GM23338 (cell line): ENCODE results near the gene CDKAL1. TPM values are rescaled to one million over a fixed set of nuclear protein-coding genes. Genes with fewer than 3 reads are reported as not detected.

ENCODE experiments used
- ATAC-seq: fragments of 200-7000 bp; cut with Tn5 transposase; 3 replicates; pipeline ENCODE4 v1.9.1; 2020
- DNase-seq: peaks from one replicate; pipeline ENCODE4 v3.0.0-alpha.2; 2015; ENCODE audit warnings: low spot score
- H2AFZ ChIP-seq: fragments of 200-600 bp; sonication (generic); 2 replicates; pipeline ENCODE4 v1.8.0; 2016; ENCODE audit warnings: antibody characterized with exemption, mild to moderate bottlenecking, moderate library complexity
- H3F3A ChIP-seq: fragments of 200-600 bp; sonication (generic); replicated peaks from 2 replicates; pipeline ENCODE4 v1.8.0; 2017; ENCODE audit warnings: antibody characterized with exemption, mixed run types, low read depth
- H3K27ac ChIP-seq: fragments of 200-600 bp; sonication (generic); 2 replicates; pipeline ENCODE4 v1.6.1; 2016; ENCODE audit warnings: low read depth
- H3K27me3 ChIP-seq: fragments of 200-600 bp; sonication (generic); 2 replicates; pipeline ENCODE4 v1.8.0; 2016; ENCODE audit warnings: mild to moderate bottlenecking, mixed run types, moderate library complexity; ENCODE audit not compliant: insufficient read depth
- H3K36me3 ChIP-seq: fragments of 200-600 bp; sonication (generic); 2 replicates; pipeline ENCODE4 v1.8.0; 2016; ENCODE audit warnings: mild to moderate bottlenecking; ENCODE audit not compliant: insufficient read depth
- H3K4me1 ChIP-seq: fragments of 200-600 bp; sonication (generic); 2 replicates; pipeline ENCODE4 v1.8.0; 2016; ENCODE audit warnings: mild to moderate bottlenecking, moderate library complexity; ENCODE audit not compliant: insufficient read depth
- H3K4me2 ChIP-seq: fragments of 200-600 bp; sonication (generic); 2 replicates; pipeline ENCODE4 v1.7.1; 2017; ENCODE audit warnings: mixed run types
- H3K4me3 ChIP-seq: fragments of 200-600 bp; sonication (generic); 2 replicates; pipeline ENCODE4 v1.6.1; 2016; ENCODE audit warnings: mixed run types
- H3K79me2 ChIP-seq: fragments of 200-600 bp; sonication (generic); replicated peaks from 2 replicates; pipeline ENCODE4 v1.8.0; 2017; ENCODE audit warnings: mild to moderate bottlenecking; ENCODE audit not compliant: insufficient read depth
- H3K9me2 ChIP-seq: fragments of 200-600 bp; sonication (generic); 2 replicates; pipeline ENCODE4 v1.8.0; 2017; ENCODE audit not compliant: insufficient read depth
- H4K20me1 ChIP-seq: fragments of 200-600 bp; sonication (generic); replicated peaks from 2 replicates; pipeline ENCODE4 v1.8.0; 2017; ENCODE audit warnings: mild to moderate bottlenecking; ENCODE audit not compliant: insufficient read depth
- H3K27ac Mint-ChIP-seq: 2 replicates; pipeline ENCODE4 v1.8.0; 2020; ENCODE audit warnings: inconsistent platforms, mild to moderate bottlenecking, moderate library complexity, mixed read lengths
- H3K27me3 Mint-ChIP-seq: 3 replicates; pipeline ENCODE4 v1.8.0; 2022; ENCODE audit warnings: low read depth, mild to moderate bottlenecking, moderate library complexity, mixed read lengths, inconsistent platforms; ENCODE audit not compliant: insufficient read depth, poor library complexity
- H3K36me3 Mint-ChIP-seq: 3 replicates; pipeline ENCODE4 v1.8.0; 2021; ENCODE audit warnings: low read depth, mild to moderate bottlenecking, inconsistent platforms, moderate library complexity, mixed read lengths
- H3K4me1 Mint-ChIP-seq: 3 replicates; pipeline ENCODE4 v1.8.0; 2020; ENCODE audit warnings: mild to moderate bottlenecking, inconsistent platforms, mixed read lengths
- H3K4me3 Mint-ChIP-seq: 3 replicates; pipeline ENCODE4 v1.8.0; 2021; ENCODE audit warnings: moderate library complexity, mild to moderate bottlenecking, inconsistent platforms, mixed read lengths
- H3K9me3 Mint-ChIP-seq: 3 replicates; pipeline ENCODE4 v1.8.0; 2020; ENCODE audit warnings: moderate library complexity, mild to moderate bottlenecking, inconsistent platforms, mixed read lengths
- CREB1 ChIP-seq: fragments of 250-450 bp; sonication (Bioruptor Pico); IDR thresholded peaks from 2 replicates; pipeline ENCODE4 v1.5.0; 2020; ENCODE audit warnings: low read depth, mild to moderate bottlenecking, moderate library complexity
- EZH2 ChIP-seq: fragments of 200-600 bp; sonication (generic); IDR thresholded peaks from one replicate; pipeline ENCODE4 v1.8.0; 2017; ENCODE audit warnings: antibody characterized with exemption, mild to moderate bottlenecking, low read depth; ENCODE audit not compliant: unreplicated experiment
- EZH2phosphoT487 ChIP-seq: fragments of 200-600 bp; sonication (generic); IDR thresholded peaks from one replicate; pipeline ENCODE4 v1.8.1; 2018; ENCODE audit warnings: antibody characterized with exemption; ENCODE audit not compliant: unreplicated experiment
- JUNB ChIP-seq: IDR thresholded peaks from one replicate; pipeline ENCODE4 v1.6.1; 2016; ENCODE audit warnings: antibody characterized with exemption; ENCODE audit not compliant: unreplicated experiment
- NANOG ChIP-seq: IDR thresholded peaks from 2 replicates; pipeline ENCODE4 v1.6.1; 2016; ENCODE audit warnings: antibody characterized with exemption, borderline replicate concordance
- POLR2AphosphoS5 ChIP-seq: IDR thresholded peaks from 2 replicates; pipeline ENCODE4 v1.6.1; 2016; ENCODE audit warnings: antibody characterized with exemption, low read depth
- STAT1 ChIP-seq: IDR thresholded peaks from one replicate; pipeline ENCODE4 v1.6.1; 2016; ENCODE audit warnings: antibody characterized with exemption; ENCODE audit not compliant: unreplicated experiment
- ZNF114 ChIP-seq: fragments of 250-450 bp; sonication (Bioruptor Pico); IDR thresholded peaks from 2 replicates; pipeline ENCODE4 v1.5.0; 2020; ENCODE audit warnings: mild to moderate bottlenecking, moderate library complexity
- ZNF331 ChIP-seq: fragments of 250-450 bp; sonication (Bioruptor Pico); IDR thresholded peaks from 2 replicates; pipeline ENCODE4 v1.5.0; 2020; ENCODE audit warnings: low read depth, mild to moderate bottlenecking, moderate library complexity
- polyA plus RNA-seq: library from polyadenylated mRNA; unstranded; fragments of >200 nt; fragmentation: Nextera tagmentation; extraction: Ambion mirVana; gene quantifications from 2 replicates; pipeline ENCODE4 v1.2.1, GENCODE V29; 2016
- total RNA-seq: library from RNA; depleted of rRNA; stranded (reverse); fragments of >200 nt; shearing (Covaris generic); gene quantifications from 2 replicates; pipeline ENCODE4 v1.2.3, GENCODE V29; 2014
- TF ChIP-seq, protein P1 (sequence below): IDR thresholded peaks from one replicate; pipeline ENCODE4 v1.6.1; 2018; ENCODE audit warnings: antibody characterized with exemption; ENCODE audit not compliant: unreplicated experiment
- TF ChIP-seq, protein P2 (sequence below): fragments of 250-450 bp; sonication (Bioruptor Pico); IDR thresholded peaks from 2 replicates; pipeline ENCODE4 v1.5.0; 2020; ENCODE audit warnings: mild to moderate bottlenecking, moderate library complexity
- TF ChIP-seq, protein P3 (sequence below): IDR thresholded peaks from 2 replicates; pipeline ENCODE4 v1.6.1; 2016; ENCODE audit warnings: antibody characterized with exemption
- TF ChIP-seq, protein P4 (sequence below), 2 experiments: fragments of 200-600 bp in 1 of 2; sonication (generic) in 1 of 2; conservative IDR thresholded peaks; 2 replicates each; pipeline versions ENCODE4 v1.5.1 to v1.6.1; 2016 to 2017; ENCODE audit warnings: antibody characterized with exemption in 2 of 2, low read depth in 2 of 2, mild to moderate bottlenecking in 2 of 2, moderate library complexity in 1 of 2

Gene CDKAL1
- total and polyA plus RNA-seq, 2 experiments from 2014 or later = 17.8 to 35.0 TPM

DNA sequence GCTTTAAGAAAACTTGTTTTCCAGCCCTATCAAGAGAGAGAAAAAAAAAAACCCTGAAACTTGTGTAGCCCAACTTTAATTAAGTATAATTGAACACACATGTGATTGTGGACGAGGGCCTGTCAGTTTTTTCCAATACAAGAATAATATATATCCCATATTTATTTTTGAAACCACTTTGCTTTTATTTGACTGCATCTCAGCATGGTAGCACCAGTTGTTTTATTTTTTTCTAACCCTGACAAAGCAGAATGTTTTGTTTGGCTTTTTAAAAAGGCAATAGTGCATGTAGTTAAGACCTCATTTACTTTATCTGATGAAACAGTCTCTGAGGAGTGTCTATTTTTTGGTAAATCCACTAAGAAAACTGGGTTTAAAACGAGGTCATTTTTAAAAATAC lies 257.7 kb downstream of the CDKAL1 start:
- Histone ChIP-seq H3K4me1 (peaks cover 3% of the 10 kb centered on the region), H4K20me1 (no peaks in the 10 kb centered on the region), H3K4me3 (no peak overlapping the region), H3K36me3 (no peaks in the 10 kb centered on the region), H3K4me2 (no peak overlapping the region), H3F3A (no peaks in the 10 kb centered on the region), H3K9me2 (no peaks in the 10 kb centered on the region), H2AFZ (no peak overlapping the region), H3K27ac (no peak overlapping the region), H3K79me2 (no peaks in the 10 kb centered on the region), H3K27me3 (no peaks in the 10 kb centered on the region)
- Mint-ChIP-seq H3K27ac (no peak overlapping the region), H3K4me1 (peaks cover 21% of the 10 kb centered on the region), H3K27me3 (no peaks in the 10 kb centered on the region), H3K36me3 (peaks cover 6% of the 10 kb centered on the region; the same call in 1 of the 3 replicates), H3K4me3 (no peak overlapping the region), H3K9me3 (no peaks in the 10 kb centered on the region)
- no peak for DNase-seq
- ATAC-seq = no peak
- TF ChIP-seq POLR2AphosphoS5 (no peak), CREB1 (no peak), ZNF114 (CRISPR knock-in tag) (no peak), STAT1 (no peak), ZNF331 (no peak), NANOG (no peak), EZH2 (no peak), EZH2phosphoT487 (no peak), JUNB (no peak)
- TF ChIP-seq, protein P1, sequence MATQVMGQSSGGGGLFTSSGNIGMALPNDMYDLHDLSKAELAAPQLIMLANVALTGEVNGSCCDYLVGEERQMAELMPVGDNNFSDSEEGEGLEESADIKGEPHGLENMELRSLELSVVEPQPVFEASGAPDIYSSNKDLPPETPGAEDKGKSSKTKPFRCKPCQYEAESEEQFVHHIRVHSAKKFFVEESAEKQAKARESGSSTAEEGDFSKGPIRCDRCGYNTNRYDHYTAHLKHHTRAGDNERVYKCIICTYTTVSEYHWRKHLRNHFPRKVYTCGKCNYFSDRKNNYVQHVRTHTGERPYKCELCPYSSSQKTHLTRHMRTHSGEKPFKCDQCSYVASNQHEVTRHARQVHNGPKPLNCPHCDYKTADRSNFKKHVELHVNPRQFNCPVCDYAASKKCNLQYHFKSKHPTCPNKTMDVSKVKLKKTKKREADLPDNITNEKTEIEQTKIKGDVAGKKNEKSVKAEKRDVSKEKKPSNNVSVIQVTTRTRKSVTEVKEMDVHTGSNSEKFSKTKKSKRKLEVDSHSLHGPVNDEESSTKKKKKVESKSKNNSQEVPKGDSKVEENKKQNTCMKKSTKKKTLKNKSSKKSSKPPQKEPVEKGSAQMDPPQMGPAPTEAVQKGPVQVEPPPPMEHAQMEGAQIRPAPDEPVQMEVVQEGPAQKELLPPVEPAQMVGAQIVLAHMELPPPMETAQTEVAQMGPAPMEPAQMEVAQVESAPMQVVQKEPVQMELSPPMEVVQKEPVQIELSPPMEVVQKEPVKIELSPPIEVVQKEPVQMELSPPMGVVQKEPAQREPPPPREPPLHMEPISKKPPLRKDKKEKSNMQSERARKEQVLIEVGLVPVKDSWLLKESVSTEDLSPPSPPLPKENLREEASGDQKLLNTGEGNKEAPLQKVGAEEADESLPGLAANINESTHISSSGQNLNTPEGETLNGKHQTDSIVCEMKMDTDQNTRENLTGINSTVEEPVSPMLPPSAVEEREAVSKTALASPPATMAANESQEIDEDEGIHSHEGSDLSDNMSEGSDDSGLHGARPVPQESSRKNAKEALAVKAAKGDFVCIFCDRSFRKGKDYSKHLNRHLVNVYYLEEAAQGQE = no peak
- TF ChIP-seq, protein P2, sequence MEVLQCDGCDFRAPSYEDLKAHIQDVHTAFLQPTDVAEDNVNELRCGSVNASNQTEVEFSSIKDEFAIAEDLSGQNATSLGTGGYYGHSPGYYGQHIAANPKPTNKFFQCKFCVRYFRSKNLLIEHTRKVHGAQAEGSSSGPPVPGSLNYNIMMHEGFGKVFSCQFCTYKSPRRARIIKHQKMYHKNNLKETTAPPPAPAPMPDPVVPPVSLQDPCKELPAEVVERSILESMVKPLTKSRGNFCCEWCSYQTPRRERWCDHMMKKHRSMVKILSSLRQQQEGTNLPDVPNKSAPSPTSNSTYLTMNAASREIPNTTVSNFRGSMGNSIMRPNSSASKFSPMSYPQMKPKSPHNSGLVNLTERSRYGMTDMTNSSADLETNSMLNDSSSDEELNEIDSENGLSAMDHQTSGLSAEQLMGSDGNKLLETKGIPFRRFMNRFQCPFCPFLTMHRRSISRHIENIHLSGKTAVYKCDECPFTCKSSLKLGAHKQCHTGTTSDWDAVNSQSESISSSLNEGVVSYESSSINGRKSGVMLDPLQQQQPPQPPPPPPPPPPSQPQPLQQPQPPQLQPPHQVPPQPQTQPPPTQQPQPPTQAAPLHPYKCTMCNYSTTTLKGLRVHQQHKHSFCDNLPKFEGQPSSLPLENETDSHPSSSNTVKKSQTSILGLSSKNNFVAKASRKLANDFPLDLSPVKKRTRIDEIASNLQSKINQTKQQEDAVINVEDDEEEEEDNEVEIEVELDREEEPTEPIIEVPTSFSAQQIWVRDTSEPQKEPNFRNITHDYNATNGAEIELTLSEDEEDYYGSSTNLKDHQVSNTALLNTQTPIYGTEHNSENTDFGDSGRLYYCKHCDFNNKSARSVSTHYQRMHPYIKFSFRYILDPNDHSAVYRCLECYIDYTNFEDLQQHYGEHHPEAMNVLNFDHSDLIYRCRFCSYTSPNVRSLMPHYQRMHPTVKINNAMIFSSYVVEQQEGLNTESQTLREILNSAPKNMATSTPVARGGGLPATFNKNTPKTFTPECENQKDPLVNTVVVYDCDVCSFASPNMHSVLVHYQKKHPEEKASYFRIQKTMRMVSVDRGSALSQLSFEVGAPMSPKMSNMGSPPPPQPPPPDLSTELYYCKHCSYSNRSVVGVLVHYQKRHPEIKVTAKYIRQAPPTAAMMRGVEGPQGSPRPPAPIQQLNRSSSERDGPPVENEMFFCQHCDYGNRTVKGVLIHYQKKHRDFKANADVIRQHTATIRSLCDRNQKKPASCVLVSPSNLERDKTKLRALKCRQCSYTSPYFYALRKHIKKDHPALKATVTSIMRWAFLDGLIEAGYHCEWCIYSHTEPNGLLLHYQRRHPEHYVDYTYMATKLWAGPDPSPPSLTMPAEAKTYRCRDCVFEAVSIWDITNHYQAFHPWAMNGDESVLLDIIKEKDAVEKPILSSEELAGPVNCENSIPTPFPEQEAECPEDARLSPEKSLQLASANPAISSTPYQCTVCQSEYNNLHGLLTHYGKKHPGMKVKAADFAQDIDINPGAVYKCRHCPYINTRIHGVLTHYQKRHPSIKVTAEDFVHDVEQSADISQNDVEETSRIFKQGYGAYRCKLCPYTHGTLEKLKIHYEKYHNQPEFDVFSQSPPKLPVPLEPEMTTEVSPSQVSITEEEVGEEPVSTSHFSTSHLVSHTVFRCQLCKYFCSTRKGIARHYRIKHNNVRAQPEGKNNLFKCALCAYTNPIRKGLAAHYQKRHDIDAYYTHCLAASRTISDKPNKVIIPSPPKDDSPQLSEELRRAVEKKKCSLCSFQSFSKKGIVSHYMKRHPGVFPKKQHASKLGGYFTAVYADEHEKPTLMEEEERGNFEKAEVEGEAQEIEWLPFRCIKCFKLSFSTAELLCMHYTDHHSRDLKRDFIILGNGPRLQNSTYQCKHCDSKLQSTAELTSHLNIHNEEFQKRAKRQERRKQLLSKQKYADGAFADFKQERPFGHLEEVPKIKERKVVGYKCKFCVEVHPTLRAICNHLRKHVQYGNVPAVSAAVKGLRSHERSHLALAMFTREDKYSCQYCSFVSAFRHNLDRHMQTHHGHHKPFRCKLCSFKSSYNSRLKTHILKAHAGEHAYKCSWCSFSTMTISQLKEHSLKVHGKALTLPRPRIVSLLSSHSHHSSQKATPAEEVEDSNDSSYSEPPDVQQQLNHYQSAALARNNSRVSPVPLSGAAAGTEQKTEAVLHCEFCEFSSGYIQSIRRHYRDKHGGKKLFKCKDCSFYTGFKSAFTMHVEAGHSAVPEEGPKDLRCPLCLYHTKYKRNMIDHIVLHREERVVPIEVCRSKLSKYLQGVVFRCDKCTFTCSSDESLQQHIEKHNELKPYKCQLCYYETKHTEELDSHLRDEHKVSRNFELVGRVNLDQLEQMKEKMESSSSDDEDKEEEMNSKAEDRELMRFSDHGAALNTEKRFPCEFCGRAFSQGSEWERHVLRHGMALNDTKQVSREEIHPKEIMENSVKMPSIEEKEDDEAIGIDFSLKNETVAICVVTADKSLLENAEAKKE (CRISPR knock-in tag) = no peak
- TF ChIP-seq, protein P3, sequence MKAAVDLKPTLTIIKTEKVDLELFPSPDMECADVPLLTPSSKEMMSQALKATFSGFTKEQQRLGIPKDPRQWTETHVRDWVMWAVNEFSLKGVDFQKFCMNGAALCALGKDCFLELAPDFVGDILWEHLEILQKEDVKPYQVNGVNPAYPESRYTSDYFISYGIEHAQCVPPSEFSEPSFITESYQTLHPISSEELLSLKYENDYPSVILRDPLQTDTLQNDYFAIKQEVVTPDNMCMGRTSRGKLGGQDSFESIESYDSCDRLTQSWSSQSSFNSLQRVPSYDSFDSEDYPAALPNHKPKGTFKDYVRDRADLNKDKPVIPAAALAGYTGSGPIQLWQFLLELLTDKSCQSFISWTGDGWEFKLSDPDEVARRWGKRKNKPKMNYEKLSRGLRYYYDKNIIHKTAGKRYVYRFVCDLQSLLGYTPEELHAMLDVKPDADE = no peak
- TF ChIP-seq, protein P4, sequence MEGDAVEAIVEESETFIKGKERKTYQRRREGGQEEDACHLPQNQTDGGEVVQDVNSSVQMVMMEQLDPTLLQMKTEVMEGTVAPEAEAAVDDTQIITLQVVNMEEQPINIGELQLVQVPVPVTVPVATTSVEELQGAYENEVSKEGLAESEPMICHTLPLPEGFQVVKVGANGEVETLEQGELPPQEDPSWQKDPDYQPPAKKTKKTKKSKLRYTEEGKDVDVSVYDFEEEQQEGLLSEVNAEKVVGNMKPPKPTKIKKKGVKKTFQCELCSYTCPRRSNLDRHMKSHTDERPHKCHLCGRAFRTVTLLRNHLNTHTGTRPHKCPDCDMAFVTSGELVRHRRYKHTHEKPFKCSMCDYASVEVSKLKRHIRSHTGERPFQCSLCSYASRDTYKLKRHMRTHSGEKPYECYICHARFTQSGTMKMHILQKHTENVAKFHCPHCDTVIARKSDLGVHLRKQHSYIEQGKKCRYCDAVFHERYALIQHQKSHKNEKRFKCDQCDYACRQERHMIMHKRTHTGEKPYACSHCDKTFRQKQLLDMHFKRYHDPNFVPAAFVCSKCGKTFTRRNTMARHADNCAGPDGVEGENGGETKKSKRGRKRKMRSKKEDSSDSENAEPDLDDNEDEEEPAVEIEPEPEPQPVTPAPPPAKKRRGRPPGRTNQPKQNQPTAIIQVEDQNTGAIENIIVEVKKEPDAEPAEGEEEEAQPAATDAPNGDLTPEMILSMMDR (conservative IDR thresholded peaks at IDR 0.05; ENCODE audit: low read depth in 2 of 2) = no peak
